ENCODE results near the gene EBLN2. TPM values are rescaled to one million over a fixed set of nuclear protein-coding genes. Genes with fewer than 3 reads are reported as not detected.

Gene EBLN2
- total and polyA plus RNA-seq, 2 experiments from 2014 or later: 4.7 to 9.9 TPM

DNA sequence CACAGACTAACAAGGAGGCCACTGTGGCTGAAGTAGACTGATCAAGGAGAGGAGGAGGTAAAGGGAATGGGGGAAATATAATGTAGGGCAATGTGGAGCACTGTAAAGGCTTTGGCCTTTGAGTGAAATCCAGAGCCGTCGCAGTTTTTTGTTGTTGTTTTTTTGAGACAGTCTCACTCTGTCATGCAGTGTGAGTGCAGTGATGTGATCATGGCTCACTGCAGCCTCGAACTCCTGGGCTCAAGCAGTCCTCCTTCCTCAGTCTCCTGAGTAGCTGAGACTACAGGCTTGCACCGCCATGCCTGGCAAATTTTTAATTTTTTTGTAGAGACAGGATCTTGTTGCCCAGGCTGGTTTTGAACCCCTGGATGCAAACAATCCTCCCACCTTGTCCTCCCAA, 32.7 kb upstream of the EBLN2 start (continued):
- TF ChIP-seq CTCF (conservative IDR thresholded peaks at IDR 0.05; ENCODE audit: low read depth in 2 of 2): no peak

- peaks cover 5% of the 10 kb centered on the region for H3K27me3 Mint-ChIP-seq (ENCODE audit: insufficient read depth, low read depth, poor library complexity)
- peaks cover 51% of the 10 kb centered on the region for H3K4me1 Mint-ChIP-seq
- H3K36me3 Mint-ChIP-seq (ENCODE audit: low read depth): peaks cover 12% of the 10 kb centered on the region; the same call in 2 of the 3 replicates
- H3K27ac Mint-ChIP-seq: peak overlapping the region; percentile 79
- no peaks in the 10 kb centered on the region for H3K36me3 ChIP-seq (ENCODE audit: insufficient read depth)
- no peaks in the 10 kb centered on the region for H3K27me3 ChIP-seq (ENCODE audit: insufficient read depth)
- H4K20me1 ChIP-seq (replicated peaks; ENCODE audit: insufficient read depth): peaks cover 42% of the 10 kb centered on the region
- H3K27ac ChIP-seq (ENCODE audit: low read depth): peak overlapping the region; percentile 36; the same call in 1 of the 2 replicates
- no peaks in the 10 kb centered on the region for H3F3A ChIP-seq (replicated peaks; ENCODE audit: low read depth)
- H3K79me2 ChIP-seq (replicated peaks; ENCODE audit: insufficient read depth): no peaks in the 10 kb centered on the region; the same call in 1 of the 2 replicates
- H3K4me1 ChIP-seq (ENCODE audit: insufficient read depth): peaks cover 25% of the 10 kb centered on the region
- no peak overlapping the region for H3K4me3 ChIP-seq
- H2AFZ ChIP-seq: no peak overlapping the region
- no peak overlapping the region for H3K4me3 Mint-ChIP-seq
- TF ChIP-seq ZNF331 (CRISPR knock-in tag; IDR thresholded peaks at IDR 0.05; ENCODE audit: low read depth): no peak
- DNase-seq (ENCODE audit: low spot score): no peak
- H3K4me2 ChIP-seq: no peak overlapping the region
- H3K9me3 Mint-ChIP-seq: no peaks in the 10 kb centered on the region
- no peaks in the 10 kb centered on the region for H3K9me2 ChIP-seq (ENCODE audit: insufficient read depth)
- no peak for ATAC-seq
Observed at GRCh38 chr3:73029321-73029796, 32.1 kb upstream of the EBLN2 start.

- H3K4me1 ChIP-seq (ENCODE audit: insufficient read depth): peaks cover 18% of the 10 kb centered on the region
- H3K9me3 Mint-ChIP-seq: no peaks in the 10 kb centered on the region
- peaks cover 47% of the 10 kb centered on the region for H4K20me1 ChIP-seq (replicated peaks; ENCODE audit: insufficient read depth)
- H3K79me2 ChIP-seq (replicated peaks; ENCODE audit: insufficient read depth): no peaks in the 10 kb centered on the region; the same call in 1 of the 2 replicates
- no peaks in the 10 kb centered on the region for H3K9me2 ChIP-seq (ENCODE audit: insufficient read depth)
- no peaks in the 10 kb centered on the region for H3K27me3 ChIP-seq (ENCODE audit: insufficient read depth)
- no peak for DNase-seq (ENCODE audit: low spot score)
- H2AFZ ChIP-seq: no peak overlapping the region
- H3K4me2 ChIP-seq: no peak overlapping the region
- ATAC-seq: no peak
- H3K4me3 ChIP-seq: no peak overlapping the region
- H3K4me3 Mint-ChIP-seq: no peak overlapping the region
- H3K36me3 ChIP-seq (ENCODE audit: insufficient read depth): no peaks in the 10 kb centered on the region
- H3K36me3 Mint-ChIP-seq (ENCODE audit: low read depth): peaks cover 12% of the 10 kb centered on the region; the same call in 2 of the 3 replicates
- H3K4me1 Mint-ChIP-seq: peaks cover 50% of the 10 kb centered on the region
- peaks cover 5% of the 10 kb centered on the region for H3K27me3 Mint-ChIP-seq (ENCODE audit: insufficient read depth, low read depth, poor library complexity)
- H3K27ac Mint-ChIP-seq: peak overlapping the region; percentile 79; the same call in 1 of the 2 replicates
- H3K27ac ChIP-seq (ENCODE audit: low read depth): peak overlapping the region; percentile 30; the same call in 1 of the 2 replicates
- H3F3A ChIP-seq (replicated peaks; ENCODE audit: low read depth): no peaks in the 10 kb centered on the region
- TF ChIP-seq ZNF331 (CRISPR knock-in tag; IDR thresholded peaks at IDR 0.05; ENCODE audit: low read depth) (no peak), JUNB (IDR thresholded peaks at IDR 0.05; ENCODE audit: unreplicated experiment) (no peak), CTCF (conservative IDR thresholded peaks at IDR 0.05; ENCODE audit: low read depth in 2 of 2) (no peak), NANOG (IDR thresholded peaks at IDR 0.05; ENCODE audit: borderline replicate concordance) (no peak), EZH2phosphoT487 (IDR thresholded peaks at IDR 0.05; ENCODE audit: unreplicated experiment) (no peak), ETS1 (IDR thresholded peaks at IDR 0.05) (no peak)
- TF ChIP-seq, protein P1, sequence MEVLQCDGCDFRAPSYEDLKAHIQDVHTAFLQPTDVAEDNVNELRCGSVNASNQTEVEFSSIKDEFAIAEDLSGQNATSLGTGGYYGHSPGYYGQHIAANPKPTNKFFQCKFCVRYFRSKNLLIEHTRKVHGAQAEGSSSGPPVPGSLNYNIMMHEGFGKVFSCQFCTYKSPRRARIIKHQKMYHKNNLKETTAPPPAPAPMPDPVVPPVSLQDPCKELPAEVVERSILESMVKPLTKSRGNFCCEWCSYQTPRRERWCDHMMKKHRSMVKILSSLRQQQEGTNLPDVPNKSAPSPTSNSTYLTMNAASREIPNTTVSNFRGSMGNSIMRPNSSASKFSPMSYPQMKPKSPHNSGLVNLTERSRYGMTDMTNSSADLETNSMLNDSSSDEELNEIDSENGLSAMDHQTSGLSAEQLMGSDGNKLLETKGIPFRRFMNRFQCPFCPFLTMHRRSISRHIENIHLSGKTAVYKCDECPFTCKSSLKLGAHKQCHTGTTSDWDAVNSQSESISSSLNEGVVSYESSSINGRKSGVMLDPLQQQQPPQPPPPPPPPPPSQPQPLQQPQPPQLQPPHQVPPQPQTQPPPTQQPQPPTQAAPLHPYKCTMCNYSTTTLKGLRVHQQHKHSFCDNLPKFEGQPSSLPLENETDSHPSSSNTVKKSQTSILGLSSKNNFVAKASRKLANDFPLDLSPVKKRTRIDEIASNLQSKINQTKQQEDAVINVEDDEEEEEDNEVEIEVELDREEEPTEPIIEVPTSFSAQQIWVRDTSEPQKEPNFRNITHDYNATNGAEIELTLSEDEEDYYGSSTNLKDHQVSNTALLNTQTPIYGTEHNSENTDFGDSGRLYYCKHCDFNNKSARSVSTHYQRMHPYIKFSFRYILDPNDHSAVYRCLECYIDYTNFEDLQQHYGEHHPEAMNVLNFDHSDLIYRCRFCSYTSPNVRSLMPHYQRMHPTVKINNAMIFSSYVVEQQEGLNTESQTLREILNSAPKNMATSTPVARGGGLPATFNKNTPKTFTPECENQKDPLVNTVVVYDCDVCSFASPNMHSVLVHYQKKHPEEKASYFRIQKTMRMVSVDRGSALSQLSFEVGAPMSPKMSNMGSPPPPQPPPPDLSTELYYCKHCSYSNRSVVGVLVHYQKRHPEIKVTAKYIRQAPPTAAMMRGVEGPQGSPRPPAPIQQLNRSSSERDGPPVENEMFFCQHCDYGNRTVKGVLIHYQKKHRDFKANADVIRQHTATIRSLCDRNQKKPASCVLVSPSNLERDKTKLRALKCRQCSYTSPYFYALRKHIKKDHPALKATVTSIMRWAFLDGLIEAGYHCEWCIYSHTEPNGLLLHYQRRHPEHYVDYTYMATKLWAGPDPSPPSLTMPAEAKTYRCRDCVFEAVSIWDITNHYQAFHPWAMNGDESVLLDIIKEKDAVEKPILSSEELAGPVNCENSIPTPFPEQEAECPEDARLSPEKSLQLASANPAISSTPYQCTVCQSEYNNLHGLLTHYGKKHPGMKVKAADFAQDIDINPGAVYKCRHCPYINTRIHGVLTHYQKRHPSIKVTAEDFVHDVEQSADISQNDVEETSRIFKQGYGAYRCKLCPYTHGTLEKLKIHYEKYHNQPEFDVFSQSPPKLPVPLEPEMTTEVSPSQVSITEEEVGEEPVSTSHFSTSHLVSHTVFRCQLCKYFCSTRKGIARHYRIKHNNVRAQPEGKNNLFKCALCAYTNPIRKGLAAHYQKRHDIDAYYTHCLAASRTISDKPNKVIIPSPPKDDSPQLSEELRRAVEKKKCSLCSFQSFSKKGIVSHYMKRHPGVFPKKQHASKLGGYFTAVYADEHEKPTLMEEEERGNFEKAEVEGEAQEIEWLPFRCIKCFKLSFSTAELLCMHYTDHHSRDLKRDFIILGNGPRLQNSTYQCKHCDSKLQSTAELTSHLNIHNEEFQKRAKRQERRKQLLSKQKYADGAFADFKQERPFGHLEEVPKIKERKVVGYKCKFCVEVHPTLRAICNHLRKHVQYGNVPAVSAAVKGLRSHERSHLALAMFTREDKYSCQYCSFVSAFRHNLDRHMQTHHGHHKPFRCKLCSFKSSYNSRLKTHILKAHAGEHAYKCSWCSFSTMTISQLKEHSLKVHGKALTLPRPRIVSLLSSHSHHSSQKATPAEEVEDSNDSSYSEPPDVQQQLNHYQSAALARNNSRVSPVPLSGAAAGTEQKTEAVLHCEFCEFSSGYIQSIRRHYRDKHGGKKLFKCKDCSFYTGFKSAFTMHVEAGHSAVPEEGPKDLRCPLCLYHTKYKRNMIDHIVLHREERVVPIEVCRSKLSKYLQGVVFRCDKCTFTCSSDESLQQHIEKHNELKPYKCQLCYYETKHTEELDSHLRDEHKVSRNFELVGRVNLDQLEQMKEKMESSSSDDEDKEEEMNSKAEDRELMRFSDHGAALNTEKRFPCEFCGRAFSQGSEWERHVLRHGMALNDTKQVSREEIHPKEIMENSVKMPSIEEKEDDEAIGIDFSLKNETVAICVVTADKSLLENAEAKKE (CRISPR knock-in tag; IDR thresholded peaks at IDR 0.05): no peak
Observed at GRCh38 chr3:73030073-73030597, 31.3 kb upstream of the EBLN2 start.

All from GM23338 (cell line).